HepG2 (cell line): Measurements from ENCODE around the gene HSPA1A. TPM values are rescaled to one million over a fixed set of nuclear protein-coding genes. Genes with fewer than 3 reads are reported as not detected.

Experiments
- ARHGAP35 ChIP-seq: sonication (generic); formaldehyde crosslinking; IDR thresholded peaks from 2 replicates; pipeline ENCODE4 v1.9.0; 2022; ENCODE audit warnings: mild to moderate bottlenecking, inconsistent platforms, moderate library complexity, missing genetic modification reagents, borderline replicate concordance
- FOXP1 ChIP-seq, 2 experiments: fragments of 450-650 bp in 1 of 2; IDR thresholded peaks; 2 replicates each; pipeline ENCODE4 v1.6.1; 2017 to 2018; ENCODE audit warnings: antibody characterized with exemption in 1 of 2
- KDM2A ChIP-seq: sonication (generic); formaldehyde crosslinking; IDR thresholded peaks from 2 replicates; pipeline ENCODE4 v1.4.0; 2020; ENCODE audit warnings: low read depth, missing genetic modification reagents, borderline replicate concordance
- MYNN ChIP-seq: sonication (generic); formaldehyde crosslinking; IDR thresholded peaks from 2 replicates; pipeline ENCODE4 v1.4.0; 2020; ENCODE audit warnings: mild to moderate bottlenecking, low read depth, missing genetic modification reagents
- RFX5 ChIP-seq: IDR thresholded peaks from 2 replicates; pipeline ENCODE4 v1.6.1; 2011; ENCODE audit warnings: low read depth, low read length, improper control_type of control experiment
- RFXAP ChIP-seq: sonication (generic); formaldehyde crosslinking; IDR thresholded peaks from 2 replicates; pipeline ENCODE4 v1.4.0; 2020; ENCODE audit warnings: missing genetic modification reagents, borderline replicate concordance
- STAT5B ChIP-seq: sonication (generic); formaldehyde crosslinking; IDR thresholded peaks from 2 replicates; pipeline ENCODE4 v1.4.0; 2020; ENCODE audit warnings: missing genetic modification reagents
- TRIM22 ChIP-seq: fragments of 450-650 bp; IDR thresholded peaks from 2 replicates; pipeline ENCODE4 v1.6.1; 2017
- ZC3H13 ChIP-seq: sonication (generic); formaldehyde crosslinking; IDR thresholded peaks from 2 replicates; pipeline ENCODE4 v1.8.1; 2023; ENCODE audit warnings: mild to moderate bottlenecking, missing genetic modification reagents, moderate library complexity
- ZMYM2 ChIP-seq: sonication (generic); formaldehyde crosslinking; IDR thresholded peaks from 2 replicates; pipeline ENCODE4 v1.8.0; 2022; ENCODE audit warnings: mild to moderate bottlenecking, missing genetic modification reagents
- ZNF720 ChIP-seq: sonication (generic); formaldehyde crosslinking; IDR thresholded peaks from 2 replicates; pipeline ENCODE4 v1.4.0; 2020; ENCODE audit warnings: missing genetic modification reagents
- polyA plus RNA-seq, 8 experiments: library from polyadenylated mRNA; depleted of rRNA in 3 of 8; stranded (reverse) in 7 of 8; unstranded in 1 of 8; fragments of >200 nt; fragmentation: Illumina TruSeq in 4 of 8; extraction: Trizol in 4 of 8; gene quantifications; 2 replicates each; pipeline versions ENCODE4 v1.2.1 to v1.2.3, GENCODE V29; 2011 to 2016; ENCODE audit warnings: low read depth in 4 of 8, missing spikeins in 1 of 8, mixed read lengths in 1 of 8; ENCODE audit not compliant: insufficient read depth in 1 of 8
- total RNA-seq, 5 experiments: library from RNA; depleted of rRNA; stranded (reverse); fragments of >200 nt; fragmentation: Illumina TruSeq; extraction: Trizol; gene quantifications; 2 replicates each; pipeline ENCODE4 v1.2.3, GENCODE V29; 2016; ENCODE audit warnings: low read depth in 1 of 5
- TF ChIP-seq, protein P1 (sequence below): sonication (generic); formaldehyde crosslinking; IDR thresholded peaks from 2 replicates; pipeline ENCODE4 v1.4.0; 2020; ENCODE audit warnings: missing genetic modification reagents, borderline replicate concordance
- TF ChIP-seq, protein P2 (sequence below): sonication (generic); formaldehyde crosslinking; IDR thresholded peaks from 2 replicates; pipeline ENCODE4 v1.4.0; 2020; ENCODE audit warnings: mild to moderate bottlenecking, missing genetic modification reagents
- TF ChIP-seq, protein P3 (sequence below): sonication (generic); formaldehyde crosslinking; IDR thresholded peaks from 2 replicates; pipeline ENCODE4 v1.5.0; 2020; ENCODE audit warnings: mild to moderate bottlenecking, missing genetic modification reagents
- TF ChIP-seq, protein P4 (sequence below): sonication (generic); formaldehyde crosslinking; IDR thresholded peaks from 2 replicates; pipeline ENCODE4 v1.8.1; 2023; ENCODE audit warnings: mild to moderate bottlenecking, missing genetic modification reagents, borderline replicate concordance
- TF ChIP-seq, protein P5 (sequence below): IDR thresholded peaks from 2 replicates; pipeline ENCODE4 v1.6.1; 2018; ENCODE audit warnings: missing genetic modification reagents, mild to moderate bottlenecking, missing compliant biosample characterization
- TF ChIP-seq, protein P6 (sequence below), 2 experiments: fragments of 450-650 bp in 1 of 2; sonication (generic) in 1 of 2; formaldehyde crosslinking; IDR thresholded peaks; 2 replicates each; pipeline versions ENCODE4 v1.5.0 to v1.8.0; 2020 to 2022; ENCODE audit warnings: mild to moderate bottlenecking in 1 of 2, missing genetic modification reagents in 1 of 2

The HSPA1A gene
- total and polyA plus RNA-seq, 2 of the 13 experiments (the other 11 are each of a cell fraction or from before 2014, with no cell fraction given), result 44.5 to 85.0 TPM

- TF ChIP-seq MYNN (CRISPR knock-in tag), result no peak
- TF ChIP-seq STAT5B, result 0 out of 2 replicates have a peak, but pooled peaks have one; percentile 42
- no peak for TF ChIP-seq TRIM22
- TF ChIP-seq, protein P1, sequence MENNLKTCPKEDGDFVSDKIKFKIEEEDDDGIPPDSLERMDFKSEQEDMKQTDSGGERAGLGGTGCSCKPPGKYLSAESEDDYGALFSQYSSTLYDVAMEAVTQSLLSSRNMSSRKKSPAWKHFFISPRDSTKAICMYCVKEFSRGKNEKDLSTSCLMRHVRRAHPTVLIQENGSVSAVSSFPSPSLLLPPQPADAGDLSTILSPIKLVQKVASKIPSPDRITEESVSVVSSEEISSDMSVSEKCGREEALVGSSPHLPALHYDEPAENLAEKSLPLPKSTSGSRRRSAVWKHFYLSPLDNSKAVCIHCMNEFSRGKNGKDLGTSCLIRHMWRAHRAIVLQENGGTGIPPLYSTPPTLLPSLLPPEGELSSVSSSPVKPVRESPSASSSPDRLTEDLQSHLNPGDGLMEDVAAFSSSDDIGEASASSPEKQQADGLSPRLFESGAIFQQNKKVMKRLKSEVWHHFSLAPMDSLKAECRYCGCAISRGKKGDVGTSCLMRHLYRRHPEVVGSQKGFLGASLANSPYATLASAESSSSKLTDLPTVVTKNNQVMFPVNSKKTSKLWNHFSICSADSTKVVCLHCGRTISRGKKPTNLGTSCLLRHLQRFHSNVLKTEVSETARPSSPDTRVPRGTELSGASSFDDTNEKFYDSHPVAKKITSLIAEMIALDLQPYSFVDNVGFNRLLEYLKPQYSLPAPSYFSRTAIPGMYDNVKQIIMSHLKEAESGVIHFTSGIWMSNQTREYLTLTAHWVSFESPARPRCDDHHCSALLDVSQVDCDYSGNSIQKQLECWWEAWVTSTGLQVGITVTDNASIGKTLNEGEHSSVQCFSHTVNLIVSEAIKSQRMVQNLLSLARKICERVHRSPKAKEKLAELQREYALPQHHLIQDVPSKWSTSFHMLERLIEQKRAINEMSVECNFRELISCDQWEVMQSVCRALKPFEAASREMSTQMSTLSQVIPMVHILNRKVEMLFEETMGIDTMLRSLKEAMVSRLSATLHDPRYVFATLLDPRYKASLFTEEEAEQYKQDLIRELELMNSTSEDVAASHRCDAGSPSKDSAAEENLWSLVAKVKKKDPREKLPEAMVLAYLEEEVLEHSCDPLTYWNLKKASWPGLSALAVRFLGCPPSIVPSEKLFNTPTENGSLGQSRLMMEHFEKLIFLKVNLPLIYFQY (CRISPR knock-in tag), result peak; percentile 34; the same call in 1 of the 2 replicates
- TF ChIP-seq, protein P2, sequence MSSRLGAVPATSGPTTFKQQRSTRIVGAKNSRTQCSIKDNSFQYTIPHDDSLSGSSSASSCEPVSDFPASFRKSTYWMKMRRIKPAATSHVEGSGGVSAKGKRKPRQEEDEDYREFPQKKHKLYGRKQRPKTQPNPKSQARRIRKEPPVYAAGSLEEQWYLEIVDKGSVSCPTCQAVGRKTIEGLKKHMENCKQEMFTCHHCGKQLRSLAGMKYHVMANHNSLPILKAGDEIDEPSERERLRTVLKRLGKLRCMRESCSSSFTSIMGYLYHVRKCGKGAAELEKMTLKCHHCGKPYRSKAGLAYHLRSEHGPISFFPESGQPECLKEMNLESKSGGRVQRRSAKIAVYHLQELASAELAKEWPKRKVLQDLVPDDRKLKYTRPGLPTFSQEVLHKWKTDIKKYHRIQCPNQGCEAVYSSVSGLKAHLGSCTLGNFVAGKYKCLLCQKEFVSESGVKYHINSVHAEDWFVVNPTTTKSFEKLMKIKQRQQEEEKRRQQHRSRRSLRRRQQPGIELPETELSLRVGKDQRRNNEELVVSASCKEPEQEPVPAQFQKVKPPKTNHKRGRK (CRISPR knock-in tag), result no peak
- TF ChIP-seq, protein P3, sequence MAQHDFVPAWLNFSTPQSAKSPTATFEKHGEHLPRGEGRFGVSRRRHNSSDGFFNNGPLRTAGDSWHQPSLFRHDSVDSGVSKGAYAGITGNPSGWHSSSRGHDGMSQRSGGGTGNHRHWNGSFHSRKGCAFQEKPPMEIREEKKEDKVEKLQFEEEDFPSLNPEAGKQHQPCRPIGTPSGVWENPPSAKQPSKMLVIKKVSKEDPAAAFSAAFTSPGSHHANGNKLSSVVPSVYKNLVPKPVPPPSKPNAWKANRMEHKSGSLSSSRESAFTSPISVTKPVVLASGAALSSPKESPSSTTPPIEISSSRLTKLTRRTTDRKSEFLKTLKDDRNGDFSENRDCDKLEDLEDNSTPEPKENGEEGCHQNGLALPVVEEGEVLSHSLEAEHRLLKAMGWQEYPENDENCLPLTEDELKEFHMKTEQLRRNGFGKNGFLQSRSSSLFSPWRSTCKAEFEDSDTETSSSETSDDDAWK (CRISPR knock-in tag), result no peak
- TF ChIP-seq ARHGAP35, result no peak
- TF ChIP-seq KDM2A (CRISPR knock-in tag), result peak; percentile 49; the same call in 1 of the 2 replicates
- TF ChIP-seq RFX5, result peak; percentile 52; the same call in 1 of the 2 replicates
- TF ChIP-seq FOXP1 (IDR thresholded peaks at IDR 0.05), result no peak
- no peak for TF ChIP-seq FOXP1 (CRISPR knock-in tag; IDR thresholded peaks at IDR 0.05)
- 0 out of 2 replicates have a peak, but pooled peaks have one; percentile 40 for TF ChIP-seq ZC3H13 (CRISPR knock-in tag)
- no peak; the same call in 1 of the 2 replicates for TF ChIP-seq RFXAP
- TF ChIP-seq ZMYM2 (CRISPR knock-in tag), result no peak
- TF ChIP-seq, protein P4, sequence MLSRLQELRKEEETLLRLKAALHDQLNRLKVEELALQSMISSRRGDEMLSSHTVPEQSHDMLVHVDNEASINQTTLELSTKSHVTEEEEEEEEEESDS (CRISPR knock-in tag), result no peak
- TF ChIP-seq, protein P5, sequence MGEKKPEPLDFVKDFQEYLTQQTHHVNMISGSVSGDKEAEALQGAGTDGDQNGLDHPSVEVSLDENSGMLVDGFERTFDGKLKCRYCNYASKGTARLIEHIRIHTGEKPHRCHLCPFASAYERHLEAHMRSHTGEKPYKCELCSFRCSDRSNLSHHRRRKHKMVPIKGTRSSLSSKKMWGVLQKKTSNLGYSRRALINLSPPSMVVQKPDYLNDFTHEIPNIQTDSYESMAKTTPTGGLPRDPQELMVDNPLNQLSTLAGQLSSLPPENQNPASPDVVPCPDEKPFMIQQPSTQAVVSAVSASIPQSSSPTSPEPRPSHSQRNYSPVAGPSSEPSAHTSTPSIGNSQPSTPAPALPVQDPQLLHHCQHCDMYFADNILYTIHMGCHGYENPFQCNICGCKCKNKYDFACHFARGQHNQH, result peak; percentile 62; the same call in 1 of the 2 replicates
- TF ChIP-seq, protein P6, sequence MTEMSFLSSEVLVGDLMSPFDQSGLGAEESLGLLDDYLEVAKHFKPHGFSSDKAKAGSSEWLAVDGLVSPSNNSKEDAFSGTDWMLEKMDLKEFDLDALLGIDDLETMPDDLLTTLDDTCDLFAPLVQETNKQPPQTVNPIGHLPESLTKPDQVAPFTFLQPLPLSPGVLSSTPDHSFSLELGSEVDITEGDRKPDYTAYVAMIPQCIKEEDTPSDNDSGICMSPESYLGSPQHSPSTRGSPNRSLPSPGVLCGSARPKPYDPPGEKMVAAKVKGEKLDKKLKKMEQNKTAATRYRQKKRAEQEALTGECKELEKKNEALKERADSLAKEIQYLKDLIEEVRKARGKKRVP (CRISPR knock-in tag; IDR thresholded peaks at IDR 0.05), result peak in 1 of 2 experiments; percentile 29; a peak in 1 of 4 replicates
- no peak for TF ChIP-seq ZNF720
These were observed at the start of gene HSPA1A, which contains the start of gene HSPA1L (continued) for GRCh38 chr6:31815025-31815838.
